Spleen (tissue), 7 donors: ENCODE data around the gene WDR64.

Source experiments
- POLR2AphosphoS5 ChIP-seq, 3 donors: sonication (generic); formaldehyde crosslinking; IDR thresholded peaks; one replicate each; pipeline ENCODE4 v1.5.1; 2017; ENCODE audit warnings: antibody characterized with exemption in 3 of 3
- TF ChIP-seq, protein P1 (sequence below), 11 experiments: fragments of 200-600 bp in 7 of 11; fragments of 450-650 bp in 4 of 11; sonication (generic) in 4 of 11; IDR thresholded peaks in 8 of 11; conservative IDR thresholded peaks in 3 of 11; 1 replicate in 7 of 11; 2 replicates in 4 of 11; pipeline versions ENCODE4 v1.4.0 to v1.8.0; 2016 to 2021; ENCODE audit warnings: antibody characterized with exemption in 11 of 11, inconsistent platforms in 4 of 11, mild to moderate bottlenecking in 1 of 11
- donor health status: DM: no; HTN: no; CAD: no; lungs with moderate emphysema.
- donor health status: DM: no; HTN: no; CAD: no.
- donor health status: DM: no; HTN: no; CAD: no.

GRCh38 chr1:241715435-241715834 lies 63.4 kb downstream of the WDR64 start:
- TF ChIP-seq POLR2AphosphoS5 (IDR thresholded peaks at IDR 0.05), result no peak
- TF ChIP-seq, protein P1, sequence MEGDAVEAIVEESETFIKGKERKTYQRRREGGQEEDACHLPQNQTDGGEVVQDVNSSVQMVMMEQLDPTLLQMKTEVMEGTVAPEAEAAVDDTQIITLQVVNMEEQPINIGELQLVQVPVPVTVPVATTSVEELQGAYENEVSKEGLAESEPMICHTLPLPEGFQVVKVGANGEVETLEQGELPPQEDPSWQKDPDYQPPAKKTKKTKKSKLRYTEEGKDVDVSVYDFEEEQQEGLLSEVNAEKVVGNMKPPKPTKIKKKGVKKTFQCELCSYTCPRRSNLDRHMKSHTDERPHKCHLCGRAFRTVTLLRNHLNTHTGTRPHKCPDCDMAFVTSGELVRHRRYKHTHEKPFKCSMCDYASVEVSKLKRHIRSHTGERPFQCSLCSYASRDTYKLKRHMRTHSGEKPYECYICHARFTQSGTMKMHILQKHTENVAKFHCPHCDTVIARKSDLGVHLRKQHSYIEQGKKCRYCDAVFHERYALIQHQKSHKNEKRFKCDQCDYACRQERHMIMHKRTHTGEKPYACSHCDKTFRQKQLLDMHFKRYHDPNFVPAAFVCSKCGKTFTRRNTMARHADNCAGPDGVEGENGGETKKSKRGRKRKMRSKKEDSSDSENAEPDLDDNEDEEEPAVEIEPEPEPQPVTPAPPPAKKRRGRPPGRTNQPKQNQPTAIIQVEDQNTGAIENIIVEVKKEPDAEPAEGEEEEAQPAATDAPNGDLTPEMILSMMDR (IDR thresholded peaks at IDR 0.05 in 8 of 11, conservative IDR thresholded peaks at IDR 0.05 in 3 of 11), result no peak
